HEK293 (cell line): Measurements from ENCODE around the gene DIP2A.

Source experiments
- TCF7L2 ChIP-seq: IDR thresholded peaks from 2 replicates; pipeline ENCODE4 v1.6.1; 2011; ENCODE audit warnings: low read depth, mild to moderate bottlenecking, inconsistent platforms, low read length, moderate library complexity, borderline replicate concordance
- ZFP3 ChIP-seq: fragments of 450-650 bp; formaldehyde crosslinking; IDR thresholded peaks from 2 replicates; pipeline ENCODE4 v1.5.1; 2016; ENCODE audit warnings: low read depth, missing biosample characterization, missing genetic modification characterization
- ZNF274 ChIP-seq, 2 experiments: fragments of 200-500 bp in 1 of 2; fragments of 450-650 bp in 1 of 2; sonication (Bioruptor generic) in 1 of 2; formaldehyde crosslinking in 1 of 2; IDR thresholded peaks; 2 replicates each; pipeline versions ENCODE4 v1.5.1 to v1.6.1; 2014 to 2016; ENCODE audit warnings: borderline replicate concordance in 1 of 2, inconsistent platforms in 1 of 2, low read length in 1 of 2, missing biosample characterization in 1 of 2, missing genetic modification characterization in 1 of 2
- ZNF292 ChIP-seq: fragments of 450-650 bp; formaldehyde crosslinking; IDR thresholded peaks from 2 replicates; pipeline ENCODE4 v1.5.1; 2016; ENCODE audit warnings: low read depth, missing biosample characterization, missing genetic modification characterization, borderline replicate concordance
- ZNF335 ChIP-seq: fragments of 450-650 bp; formaldehyde crosslinking; conservative IDR thresholded peaks from 2 replicates; pipeline ENCODE4 v1.5.1; 2016; ENCODE audit warnings: missing biosample characterization, missing genetic modification characterization
- TF ChIP-seq, protein P1 (sequence below): fragments of 450-650 bp; formaldehyde crosslinking; IDR thresholded peaks from 2 replicates; pipeline ENCODE4 v1.5.1; 2017; ENCODE audit warnings: missing biosample characterization, missing genetic modification characterization
- TF ChIP-seq, protein P2 (sequence below): fragments of 450-650 bp; formaldehyde crosslinking; IDR thresholded peaks from 2 replicates; pipeline ENCODE4 v1.5.1; 2016; ENCODE audit warnings: missing biosample characterization, missing genetic modification characterization, low read depth
- TF ChIP-seq, protein P3 (sequence below): fragments of 450-650 bp; formaldehyde crosslinking; IDR thresholded peaks from 2 replicates; pipeline ENCODE4 v1.5.1; 2016; ENCODE audit warnings: missing biosample characterization, missing genetic modification characterization
- TF ChIP-seq, protein P4 (sequence below): fragments of 450-650 bp; formaldehyde crosslinking; IDR thresholded peaks from 2 replicates; pipeline ENCODE4 v1.5.1; 2016; ENCODE audit warnings: missing biosample characterization, missing genetic modification characterization

DNA sequence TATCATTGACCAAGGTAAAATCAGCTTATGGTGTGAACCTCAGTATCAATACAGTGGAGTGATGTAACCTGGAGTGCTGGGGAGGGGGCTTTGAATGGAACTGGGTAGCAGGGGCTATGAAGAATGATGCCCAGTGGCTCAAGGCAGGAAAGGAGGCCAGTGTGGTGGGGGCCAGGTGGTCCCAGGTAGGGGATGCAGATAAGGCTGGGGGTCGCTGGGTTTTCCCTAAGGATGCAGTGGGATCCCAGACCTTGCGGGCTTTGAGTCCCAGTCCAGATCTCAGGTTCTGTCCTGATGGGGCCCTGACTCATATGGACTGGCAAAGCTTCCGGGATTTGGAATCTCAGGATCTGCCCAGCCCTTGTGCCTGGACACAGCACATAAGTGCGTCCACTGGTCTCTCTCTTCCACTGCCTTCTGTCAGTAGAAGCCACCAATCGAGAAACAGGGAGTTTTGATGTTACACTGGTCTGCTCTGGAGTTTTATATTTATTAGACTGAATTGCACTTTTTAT, 94.2 kb downstream of the DIP2A start:
- TF ChIP-seq ZFP3 (tag by site-specific recombination) = no peak
- TF ChIP-seq, protein P1, sequence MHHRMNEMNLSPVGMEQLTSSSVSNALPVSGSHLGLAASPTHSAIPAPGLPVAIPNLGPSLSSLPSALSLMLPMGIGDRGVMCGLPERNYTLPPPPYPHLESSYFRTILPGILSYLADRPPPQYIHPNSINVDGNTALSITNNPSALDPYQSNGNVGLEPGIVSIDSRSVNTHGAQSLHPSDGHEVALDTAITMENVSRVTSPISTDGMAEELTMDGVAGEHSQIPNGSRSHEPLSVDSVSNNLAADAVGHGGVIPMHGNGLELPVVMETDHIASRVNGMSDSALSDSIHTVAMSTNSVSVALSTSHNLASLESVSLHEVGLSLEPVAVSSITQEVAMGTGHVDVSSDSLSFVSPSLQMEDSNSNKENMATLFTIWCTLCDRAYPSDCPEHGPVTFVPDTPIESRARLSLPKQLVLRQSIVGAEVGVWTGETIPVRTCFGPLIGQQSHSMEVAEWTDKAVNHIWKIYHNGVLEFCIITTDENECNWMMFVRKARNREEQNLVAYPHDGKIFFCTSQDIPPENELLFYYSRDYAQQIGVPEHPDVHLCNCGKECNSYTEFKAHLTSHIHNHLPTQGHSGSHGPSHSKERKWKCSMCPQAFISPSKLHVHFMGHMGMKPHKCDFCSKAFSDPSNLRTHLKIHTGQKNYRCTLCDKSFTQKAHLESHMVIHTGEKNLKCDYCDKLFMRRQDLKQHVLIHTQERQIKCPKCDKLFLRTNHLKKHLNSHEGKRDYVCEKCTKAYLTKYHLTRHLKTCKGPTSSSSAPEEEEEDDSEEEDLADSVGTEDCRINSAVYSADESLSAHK (tag by site-specific recombination) = no peak
- TF ChIP-seq, protein P2, sequence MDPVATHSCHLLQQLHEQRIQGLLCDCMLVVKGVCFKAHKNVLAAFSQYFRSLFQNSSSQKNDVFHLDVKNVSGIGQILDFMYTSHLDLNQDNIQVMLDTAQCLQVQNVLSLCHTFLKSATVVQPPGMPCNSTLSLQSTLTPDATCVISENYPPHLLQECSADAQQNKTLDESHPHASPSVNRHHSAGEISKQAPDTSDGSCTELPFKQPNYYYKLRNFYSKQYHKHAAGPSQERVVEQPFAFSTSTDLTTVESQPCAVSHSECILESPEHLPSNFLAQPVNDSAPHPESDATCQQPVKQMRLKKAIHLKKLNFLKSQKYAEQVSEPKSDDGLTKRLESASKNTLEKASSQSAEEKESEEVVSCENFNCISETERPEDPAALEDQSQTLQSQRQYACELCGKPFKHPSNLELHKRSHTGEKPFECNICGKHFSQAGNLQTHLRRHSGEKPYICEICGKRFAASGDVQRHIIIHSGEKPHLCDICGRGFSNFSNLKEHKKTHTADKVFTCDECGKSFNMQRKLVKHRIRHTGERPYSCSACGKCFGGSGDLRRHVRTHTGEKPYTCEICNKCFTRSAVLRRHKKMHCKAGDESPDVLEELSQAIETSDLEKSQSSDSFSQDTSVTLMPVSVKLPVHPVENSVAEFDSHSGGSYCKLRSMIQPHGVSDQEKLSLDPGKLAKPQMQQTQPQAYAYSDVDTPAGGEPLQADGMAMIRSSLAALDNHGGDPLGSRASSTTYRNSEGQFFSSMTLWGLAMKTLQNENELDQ (tag by site-specific recombination) = no peak
- TF ChIP-seq TCF7L2 = no peak
- TF ChIP-seq, protein P3, sequence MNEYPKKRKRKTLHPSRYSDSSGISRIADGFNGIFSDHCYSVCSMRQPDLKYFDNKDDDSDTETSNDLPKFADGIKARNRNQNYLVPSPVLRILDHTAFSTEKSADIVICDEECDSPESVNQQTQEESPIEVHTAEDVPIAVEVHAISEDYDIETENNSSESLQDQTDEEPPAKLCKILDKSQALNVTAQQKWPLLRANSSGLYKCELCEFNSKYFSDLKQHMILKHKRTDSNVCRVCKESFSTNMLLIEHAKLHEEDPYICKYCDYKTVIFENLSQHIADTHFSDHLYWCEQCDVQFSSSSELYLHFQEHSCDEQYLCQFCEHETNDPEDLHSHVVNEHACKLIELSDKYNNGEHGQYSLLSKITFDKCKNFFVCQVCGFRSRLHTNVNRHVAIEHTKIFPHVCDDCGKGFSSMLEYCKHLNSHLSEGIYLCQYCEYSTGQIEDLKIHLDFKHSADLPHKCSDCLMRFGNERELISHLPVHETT (tag by site-specific recombination) = no peak
- TF ChIP-seq, protein P4, sequence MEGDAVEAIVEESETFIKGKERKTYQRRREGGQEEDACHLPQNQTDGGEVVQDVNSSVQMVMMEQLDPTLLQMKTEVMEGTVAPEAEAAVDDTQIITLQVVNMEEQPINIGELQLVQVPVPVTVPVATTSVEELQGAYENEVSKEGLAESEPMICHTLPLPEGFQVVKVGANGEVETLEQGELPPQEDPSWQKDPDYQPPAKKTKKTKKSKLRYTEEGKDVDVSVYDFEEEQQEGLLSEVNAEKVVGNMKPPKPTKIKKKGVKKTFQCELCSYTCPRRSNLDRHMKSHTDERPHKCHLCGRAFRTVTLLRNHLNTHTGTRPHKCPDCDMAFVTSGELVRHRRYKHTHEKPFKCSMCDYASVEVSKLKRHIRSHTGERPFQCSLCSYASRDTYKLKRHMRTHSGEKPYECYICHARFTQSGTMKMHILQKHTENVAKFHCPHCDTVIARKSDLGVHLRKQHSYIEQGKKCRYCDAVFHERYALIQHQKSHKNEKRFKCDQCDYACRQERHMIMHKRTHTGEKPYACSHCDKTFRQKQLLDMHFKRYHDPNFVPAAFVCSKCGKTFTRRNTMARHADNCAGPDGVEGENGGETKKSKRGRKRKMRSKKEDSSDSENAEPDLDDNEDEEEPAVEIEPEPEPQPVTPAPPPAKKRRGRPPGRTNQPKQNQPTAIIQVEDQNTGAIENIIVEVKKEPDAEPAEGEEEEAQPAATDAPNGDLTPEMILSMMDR = no peak
- TF ChIP-seq ZNF274 (IDR thresholded peaks at IDR 0.05; ENCODE audit: low read length) = no peak
- TF ChIP-seq ZNF274 (tag by site-specific recombination; IDR thresholded peaks at IDR 0.05; ENCODE audit: borderline replicate concordance) = no peak
- TF ChIP-seq ZNF335 (tag by site-specific recombination) = no peak
- TF ChIP-seq ZNF292 = no peak
